CD14-positive monocyte (primary cell): Measurements from ENCODE around the gene KCNV2. TPM values are rescaled to one million over a fixed set of nuclear protein-coding genes. Genes with fewer than 3 reads are reported as not detected.

ENCODE experiments used
- DNase-seq, 3 donors: peaks; one replicate each; pipeline ENCODE4 v3.0.0-alpha.2; 2011 to 2022
- H2AFZ ChIP-seq: 2 replicates; pipeline ENCODE4 v1.6.0; 2012; ENCODE audit warnings: mild to moderate bottlenecking, low read depth, low read length, inconsistent platforms; ENCODE audit not compliant: insufficient read depth, poor library complexity, severe bottlenecking
- H3K27ac ChIP-seq, 2 donors: 1 replicate in 1 of 2; 2 replicates in 1 of 2; pipeline ENCODE4 v1.5.1; 2012 to 2013; ENCODE audit warnings: low read length in 2 of 2, control low read depth in 1 of 2, inconsistent platforms in 1 of 2, low read depth in 1 of 2, mild to moderate bottlenecking in 1 of 2
- H3K27me3 ChIP-seq, 2 donors: one replicate each; pipeline versions ENCODE4 v1.6.0 to v1.6.1; 2011 to 2013; ENCODE audit warnings: low read length in 2 of 2; ENCODE audit not compliant: control insufficient read depth in 2 of 2, insufficient read depth in 2 of 2
- H3K36me3 ChIP-seq, 2 donors: replicated peaks in 1 of 2; 1 replicate in 1 of 2; 2 replicates in 1 of 2; pipeline versions ENCODE4 v1.5.1 to v1.6.1; 2012 to 2013; ENCODE audit warnings: low read length in 2 of 2, control low read depth in 1 of 2, inconsistent platforms in 1 of 2, mild to moderate bottlenecking in 1 of 2; ENCODE audit not compliant: insufficient read depth in 2 of 2, control insufficient read depth in 1 of 2
- H3K4me1 ChIP-seq, 2 donors: 1 replicate in 1 of 2; 2 replicates in 1 of 2; pipeline versions ENCODE4 v1.5.1 to v1.6.1; 2012 to 2013; ENCODE audit warnings: low read length in 2 of 2, control low read depth in 1 of 2, inconsistent platforms in 1 of 2, mild to moderate bottlenecking in 1 of 2, moderate library complexity in 1 of 2; ENCODE audit not compliant: insufficient read depth in 2 of 2, control insufficient read depth in 1 of 2
- H3K4me2 ChIP-seq: replicated peaks from 2 replicates; pipeline ENCODE3; 2012; ENCODE audit warnings: low read length, moderate library complexity, mild to moderate bottlenecking; ENCODE audit not compliant: poor library complexity, severe bottlenecking; ENCODE audit errors: extremely low read depth
- H3K4me3 ChIP-seq, 3 experiments: fragments of 200-600 bp in 1 of 3; sonication (generic) in 1 of 3; replicated peaks in 1 of 3; 1 replicate in 2 of 3; 2 replicates in 1 of 3; pipeline ENCODE4 v1.5.1; 2011 to 2013; ENCODE audit warnings: low read length in 3 of 3, mild to moderate bottlenecking in 3 of 3, control low read depth in 2 of 3, low read depth in 2 of 3, inconsistent platforms in 1 of 3, moderate library complexity in 1 of 3
- H3K79me2 ChIP-seq: 2 replicates; pipeline ENCODE4 v1.6.0; 2012; ENCODE audit warnings: mild to moderate bottlenecking, control low read depth, inconsistent platforms, low read length, moderate library complexity; ENCODE audit not compliant: insufficient read depth
- H3K9ac ChIP-seq: 2 replicates; pipeline ENCODE4 v1.6.0; 2017; ENCODE audit warnings: low read length, mild to moderate bottlenecking; ENCODE audit not compliant: insufficient read depth, poor library complexity, severe bottlenecking
- H3K9me3 ChIP-seq, 2 donors: replicated peaks in 1 of 2; 1 replicate in 1 of 2; 2 replicates in 1 of 2; pipeline versions ENCODE4 v1.5.1 to v1.6.1; 2012 to 2013; ENCODE audit warnings: low read length in 2 of 2, control low read depth in 1 of 2; ENCODE audit not compliant: control insufficient read depth in 1 of 2, insufficient read depth in 1 of 2
- H4K20me1 ChIP-seq: 2 replicates; pipeline ENCODE4 v1.6.0; 2012; ENCODE audit warnings: mild to moderate bottlenecking, low read length, control low read depth, moderate library complexity; ENCODE audit not compliant: insufficient read depth
- H3K27ac Mint-ChIP-seq, 7 donors: one replicate each; pipeline ENCODE4 v1.8.0; 2020; ENCODE audit warnings: mild to moderate bottlenecking in 7 of 7, mixed read lengths in 7 of 7, moderate library complexity in 6 of 7, inconsistent platforms in 2 of 7
- H3K27me3 Mint-ChIP-seq, 3 donors: one replicate each; pipeline ENCODE4 v1.8.0; 2021 to 2022; ENCODE audit warnings: low read depth in 3 of 3, mild to moderate bottlenecking in 3 of 3, mixed read lengths in 3 of 3, moderate library complexity in 3 of 3, inconsistent platforms in 1 of 3
- H3K36me3 Mint-ChIP-seq, 2 donors: one replicate each; pipeline ENCODE4 v1.8.0; 2020; ENCODE audit warnings: mixed read lengths in 2 of 2, inconsistent platforms in 1 of 2, mild to moderate bottlenecking in 1 of 2
- H3K4me1 Mint-ChIP-seq: one replicate; pipeline ENCODE4 v1.8.0; 2020; ENCODE audit warnings: mild to moderate bottlenecking, mixed read lengths
- H3K4me3 Mint-ChIP-seq, 2 donors: one replicate each; pipeline ENCODE4 v1.8.0; 2020; ENCODE audit warnings: mild to moderate bottlenecking in 2 of 2, mixed read lengths in 2 of 2, moderate library complexity in 1 of 2
- H3K9me3 Mint-ChIP-seq, 7 donors: one replicate each; pipeline ENCODE4 v1.8.0; 2020 to 2022; ENCODE audit warnings: mixed read lengths in 7 of 7, mild to moderate bottlenecking in 6 of 7, moderate library complexity in 6 of 7, inconsistent platforms in 2 of 7
- CTCF ChIP-seq: fragments of 200-600 bp; IDR thresholded peaks from one replicate; pipeline ENCODE4 v1.8.0; 2022; ENCODE audit warnings: antibody characterized with exemption, mild to moderate bottlenecking
- WGBS: methylation state at CpG from one replicate; pipeline ENCODE4 v1.1.5; 2013; ENCODE audit warnings: missing lambda C conversion rate; ENCODE audit not compliant: insufficient coverage; 5-methylcytosine and 5-hydroxymethylcytosine counted together
- intact Hi-C, 2 donors: fragments of 100-400 bp; cut with micrococcal nuclease; formaldehyde crosslinking; loops; one replicate each; pipeline versions ENCODE4 v1.15.0 to v1.15.1; 2023
- polyA plus RNA-seq, 3 donors: library from polyadenylated mRNA; depleted of rRNA in 1 of 3; unstranded in 2 of 3; stranded (reverse) in 1 of 3; fragments of 300-500 nt in 2 of 3; fragments of >200 nt in 1 of 3; fragmentation: Illumina TruSeq in 2 of 3; gene quantifications; 1 replicate in 2 of 3; 2 replicates in 1 of 3; pipeline ENCODE4 v1.2.3, GENCODE V29; 2012 to 2021

KCNV2 gene
- polyA plus RNA-seq, 3 donors = not detected

- H3K27me3 ChIP-seq = no peaks in the 10 kb centered on the region
- H3K9me3 ChIP-seq = peaks cover 6% of the 10 kb centered on the region in 2 donors
- WGBS = 100% methylated on average over 2 of the region's 4 CpGs
- H3K27me3 Mint-ChIP-seq = no peaks in the 10 kb centered on the region
- intact Hi-C loops = no loop called here
- H3K4me1 Mint-ChIP-seq = peaks cover 5% of the 10 kb centered on the region
- no peaks in the 10 kb centered on the region for H3K4me1 ChIP-seq
- H3K36me3 ChIP-seq = no peaks in the 10 kb centered on the region
- no peak for DNase-seq
- H3K9ac ChIP-seq = no peak overlapping the region
- H3K36me3 Mint-ChIP-seq = peaks cover 2 to 5% of the 10 kb centered on the region in 2 donors
- H3K27ac ChIP-seq = no peak overlapping the region
- H3K27ac Mint-ChIP-seq = no peak overlapping the region
- H3K4me2 ChIP-seq = no peak overlapping the region
- peaks cover 4 to 7% (median 6%) of the 10 kb centered on the region in 7 donors for H3K9me3 Mint-ChIP-seq
- TF ChIP-seq CTCF = no peak
- H4K20me1 ChIP-seq = no peaks in the 10 kb centered on the region
- H2AFZ ChIP-seq = no peak overlapping the region
- no peak overlapping the region for H3K4me3 Mint-ChIP-seq
- no peaks in the 10 kb centered on the region for H3K79me2 ChIP-seq
- no peak overlapping the region for H3K4me3 ChIP-seq
Observed at GRCh38 chr9:2723376-2724065, 6.2 kb downstream of the KCNV2 start.

- Histone ChIP-seq H3K4me3 (no peak overlapping the region), H3K27me3 (no peaks in the 10 kb centered on the region), H3K9ac (no peak overlapping the region), H3K79me2 (no peaks in the 10 kb centered on the region), H3K27ac (no peak overlapping the region), H2AFZ (no peak overlapping the region), H3K4me2 (no peak overlapping the region), H3K4me1 (no peaks in the 10 kb centered on the region), H3K9me3 (no peaks in the 10 kb centered on the region), H4K20me1 (no peaks in the 10 kb centered on the region), H3K36me3 (no peaks in the 10 kb centered on the region)
- no peak for DNase-seq
- Mint-ChIP-seq H3K27ac (no peak overlapping the region), H3K36me3 (no peaks in the 10 kb centered on the region), H3K4me1 (peaks cover 5% of the 10 kb centered on the region), H3K27me3 (no peaks in the 10 kb centered on the region), H3K9me3 (no peaks in the 10 kb centered on the region), H3K4me3 (no peak overlapping the region)
- no CpG with 5 or more reads among the region's 4 CpGs for WGBS
- intact Hi-C loops = no loop called here
- no peak for TF ChIP-seq CTCF
Observed at GRCh38 chr9:2725126-2725525, 7.8 kb downstream of the KCNV2 start.
